Measurements from ENCODE around the gene RNF11. TPM values are rescaled to one million over a fixed set of nuclear protein-coding genes. Genes with fewer than 3 reads are reported as not detected.
"Not testable (repeated sequence)": the region's sequence is repeated elsewhere in the genome, so short reads cannot be mapped to it uniquely, and the experiment has no call there.

RNF11 gene
- total RNA-seq, 1 experiment from 2014 or later, result 82.1 TPM

DNA sequence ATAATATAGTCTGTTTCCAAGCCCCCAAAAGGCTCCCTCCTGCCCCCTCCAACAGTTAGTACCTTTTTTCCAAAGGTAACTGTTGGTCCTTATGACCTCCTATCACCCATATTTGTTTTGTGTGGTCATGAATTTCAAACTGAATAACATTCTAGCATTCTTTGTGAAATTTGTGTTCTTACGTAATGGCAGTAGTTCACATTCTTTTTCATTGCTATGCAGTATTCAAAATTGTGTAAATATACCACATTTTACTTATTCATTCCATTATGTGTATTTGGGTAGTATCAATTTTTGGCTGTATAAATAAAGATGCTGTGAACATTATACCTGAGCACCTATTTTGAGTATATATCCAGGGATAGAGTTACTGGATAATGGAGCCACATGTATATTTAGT, 13.4 kb downstream of the RNF11 start:
- no TSS peak for BruUV-seq (replicated peaks)
- Mint-ChIP-seq H3K9me3 (ENCODE audit: low read depth, unreplicated experiment) (no peaks in the 10 kb centered on the region), H3K4me1 (ENCODE audit: low read depth, unreplicated experiment) (peaks cover 20% of the 10 kb centered on the region), H3K27ac (ENCODE audit: unreplicated experiment) (no peak overlapping the region), H3K4me3 (ENCODE audit: low read depth, unreplicated experiment) (no peak overlapping the region), H3K27me3 (ENCODE audit: unreplicated experiment) (no peaks in the 10 kb centered on the region), H3K36me3 (ENCODE audit: insufficient read depth, unreplicated experiment) (no peaks in the 10 kb centered on the region)
- intact Hi-C loops (cut with micrococcal nuclease; ENCODE audit: unreplicated experiment), result no loop called here
- DNase-seq, result no peak
- CTCF ChIA-PET, result no interaction called here
- TF ChIP-seq, protein P1, sequence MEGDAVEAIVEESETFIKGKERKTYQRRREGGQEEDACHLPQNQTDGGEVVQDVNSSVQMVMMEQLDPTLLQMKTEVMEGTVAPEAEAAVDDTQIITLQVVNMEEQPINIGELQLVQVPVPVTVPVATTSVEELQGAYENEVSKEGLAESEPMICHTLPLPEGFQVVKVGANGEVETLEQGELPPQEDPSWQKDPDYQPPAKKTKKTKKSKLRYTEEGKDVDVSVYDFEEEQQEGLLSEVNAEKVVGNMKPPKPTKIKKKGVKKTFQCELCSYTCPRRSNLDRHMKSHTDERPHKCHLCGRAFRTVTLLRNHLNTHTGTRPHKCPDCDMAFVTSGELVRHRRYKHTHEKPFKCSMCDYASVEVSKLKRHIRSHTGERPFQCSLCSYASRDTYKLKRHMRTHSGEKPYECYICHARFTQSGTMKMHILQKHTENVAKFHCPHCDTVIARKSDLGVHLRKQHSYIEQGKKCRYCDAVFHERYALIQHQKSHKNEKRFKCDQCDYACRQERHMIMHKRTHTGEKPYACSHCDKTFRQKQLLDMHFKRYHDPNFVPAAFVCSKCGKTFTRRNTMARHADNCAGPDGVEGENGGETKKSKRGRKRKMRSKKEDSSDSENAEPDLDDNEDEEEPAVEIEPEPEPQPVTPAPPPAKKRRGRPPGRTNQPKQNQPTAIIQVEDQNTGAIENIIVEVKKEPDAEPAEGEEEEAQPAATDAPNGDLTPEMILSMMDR (IDR thresholded peaks at IDR 0.05; ENCODE audit: unreplicated experiment), result no peak

DNA sequence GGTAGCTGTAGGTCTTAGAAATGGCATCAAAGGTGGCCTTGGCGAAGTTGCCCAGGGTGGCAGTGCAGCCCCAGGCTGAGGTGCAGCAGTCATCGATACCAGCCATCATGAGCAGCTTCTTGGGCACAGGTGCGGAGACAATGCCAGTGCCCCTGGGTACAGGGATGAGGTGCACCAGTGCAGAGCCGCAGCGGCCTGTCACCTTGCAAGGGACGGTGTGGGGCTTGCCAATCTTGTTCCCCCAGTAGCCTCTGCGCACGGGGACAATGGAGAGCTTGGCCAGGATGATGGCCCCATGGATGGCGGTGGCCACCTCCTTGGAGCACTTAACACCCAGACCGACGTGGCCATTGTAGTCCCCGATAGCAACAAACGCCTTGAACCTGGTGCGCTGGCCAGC, 14.7 kb downstream of the RNF11 start:
- H3K9me3 Mint-ChIP-seq (ENCODE audit: low read depth, unreplicated experiment); intact Hi-C loops (cut with micrococcal nuclease; ENCODE audit: unreplicated experiment); H3K36me3 Mint-ChIP-seq (ENCODE audit: insufficient read depth, unreplicated experiment); H3K27ac Mint-ChIP-seq (ENCODE audit: unreplicated experiment); H3K27me3 Mint-ChIP-seq (ENCODE audit: unreplicated experiment); CTCF ChIA-PET; BruUV-seq (replicated peaks); H3K4me3 Mint-ChIP-seq (ENCODE audit: low read depth, unreplicated experiment); DNase-seq: not testable (repeated sequence)
- peaks cover 19% of the 10 kb centered on the region for H3K4me1 Mint-ChIP-seq (ENCODE audit: low read depth, unreplicated experiment)

DNA sequence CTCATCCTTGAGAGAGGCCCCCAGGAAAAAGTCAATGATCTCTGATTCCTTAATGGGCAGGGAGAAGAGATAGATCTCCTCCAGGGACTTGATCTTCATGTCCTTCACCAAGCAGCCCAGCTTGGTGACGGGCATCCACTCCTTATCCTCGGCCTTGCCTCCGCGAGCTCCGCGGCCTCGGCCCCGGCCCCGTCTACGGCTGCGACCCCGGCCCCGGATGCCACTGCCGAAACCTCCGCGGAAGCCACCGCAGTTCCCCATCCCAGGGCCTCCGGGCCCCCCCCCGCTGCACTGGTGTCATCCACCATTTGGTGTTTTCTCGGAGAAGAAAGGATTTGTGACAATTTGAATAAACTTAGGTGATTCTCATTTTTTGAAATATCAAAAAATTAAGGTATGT, 15.1 kb downstream of the RNF11 start:
- H3K4me1 Mint-ChIP-seq (ENCODE audit: low read depth, unreplicated experiment), result peaks cover 14% of the 10 kb centered on the region
- H3K9me3 Mint-ChIP-seq (ENCODE audit: low read depth, unreplicated experiment); H3K27ac Mint-ChIP-seq (ENCODE audit: unreplicated experiment); CTCF ChIA-PET; DNase-seq; intact Hi-C loops (cut with micrococcal nuclease; ENCODE audit: unreplicated experiment); H3K4me3 Mint-ChIP-seq (ENCODE audit: low read depth, unreplicated experiment); H3K36me3 Mint-ChIP-seq (ENCODE audit: insufficient read depth, unreplicated experiment); BruUV-seq (replicated peaks); H3K27me3 Mint-ChIP-seq (ENCODE audit: unreplicated experiment): not testable (repeated sequence)

DNA sequence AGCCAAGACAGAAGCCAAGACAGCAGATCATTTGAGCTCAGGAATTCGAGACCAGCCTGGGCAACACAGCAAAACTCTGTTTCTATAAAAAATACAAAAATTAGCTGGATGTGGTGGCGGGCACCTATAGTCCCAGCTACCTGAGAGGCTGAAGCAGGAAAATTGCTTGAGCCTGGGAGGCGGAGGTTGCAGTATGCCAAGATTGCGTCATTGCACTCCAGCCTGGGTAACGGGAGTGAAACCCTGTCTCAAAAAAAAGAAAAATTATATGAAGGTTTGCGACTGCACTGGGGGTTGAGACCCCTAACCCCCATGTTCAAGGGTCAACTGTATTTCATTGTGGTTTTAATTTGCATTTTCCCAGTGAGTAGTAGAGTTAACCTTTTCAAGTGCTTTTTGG, 16.3 kb downstream of the RNF11 start:
- DNase-seq, result no peak
- TF ChIP-seq, protein P1 (IDR thresholded peaks at IDR 0.05; ENCODE audit: unreplicated experiment), result no peak
- Mint-ChIP-seq H3K27me3 (ENCODE audit: unreplicated experiment) (no peaks in the 10 kb centered on the region), H3K4me1 (ENCODE audit: low read depth, unreplicated experiment) (peaks cover 2% of the 10 kb centered on the region), H3K36me3 (ENCODE audit: insufficient read depth, unreplicated experiment) (no peaks in the 10 kb centered on the region), H3K4me3 (ENCODE audit: low read depth, unreplicated experiment) (no peak overlapping the region), H3K27ac (ENCODE audit: unreplicated experiment) (no peak overlapping the region), H3K9me3 (ENCODE audit: low read depth, unreplicated experiment) (no peaks in the 10 kb centered on the region)
- BruUV-seq (replicated peaks), result no TSS peak
- intact Hi-C loops (cut with micrococcal nuclease; ENCODE audit: unreplicated experiment), result no loop called here
- CTCF ChIA-PET, result no interaction called here

DNA sequence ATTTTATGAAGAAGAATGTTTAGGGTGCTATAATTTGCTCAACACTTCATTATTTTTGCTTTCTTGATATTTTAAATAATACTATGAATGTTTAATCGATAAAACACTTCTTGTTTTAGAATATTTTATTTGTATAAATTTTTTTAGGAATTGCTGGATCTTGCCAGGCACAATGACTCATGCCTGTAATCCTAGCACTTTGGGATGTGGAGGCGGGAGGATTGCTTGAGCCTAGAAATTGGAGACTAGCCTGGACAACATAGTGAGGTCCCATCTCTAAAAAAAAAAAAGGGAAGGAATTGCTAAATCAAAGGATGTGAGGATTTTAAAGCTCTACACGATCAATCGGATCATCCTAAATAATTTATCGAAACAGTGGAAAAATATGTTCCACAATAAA, 17.6 kb downstream of the RNF11 start:
- no peak for DNase-seq
- no peak overlapping the region for H3K4me3 Mint-ChIP-seq (ENCODE audit: low read depth, unreplicated experiment)
- TF ChIP-seq, protein P1 (IDR thresholded peaks at IDR 0.05; ENCODE audit: unreplicated experiment), result no peak
- CTCF ChIA-PET, result no interaction called here
- no peaks in the 10 kb centered on the region for H3K9me3 Mint-ChIP-seq (ENCODE audit: low read depth, unreplicated experiment)
- BruUV-seq (replicated peaks), result no TSS peak
- intact Hi-C loops (cut with micrococcal nuclease; ENCODE audit: unreplicated experiment), result no loop called here
- no peaks in the 10 kb centered on the region for H3K27me3 Mint-ChIP-seq (ENCODE audit: unreplicated experiment)
- H3K36me3 Mint-ChIP-seq (ENCODE audit: insufficient read depth, unreplicated experiment), result no peaks in the 10 kb centered on the region
- no peak overlapping the region for H3K27ac Mint-ChIP-seq (ENCODE audit: unreplicated experiment)
- no peaks in the 10 kb centered on the region for H3K4me1 Mint-ChIP-seq (ENCODE audit: low read depth, unreplicated experiment)
